Karpas-422 (cell line): ENCODE measurements around the gene MUC2. TPM values are rescaled to one million over a fixed set of nuclear protein-coding genes. Genes with fewer than 3 reads are reported as not detected.

Experiments used
- DNase-seq: peaks from one replicate; pipeline ENCODE4 v3.0.0-alpha.2; 2015
- H2AFZ ChIP-seq: fragments of 200-600 bp; sonication (generic); 2 replicates; pipeline ENCODE4 v1.6.1; 2014; ENCODE audit warnings: antibody characterized with exemption, low read length, mixed read lengths
- H3K27ac ChIP-seq: fragments of 200-600 bp; sonication (generic); 2 replicates; pipeline ENCODE4 v1.5.1; 2014; ENCODE audit warnings: mild to moderate bottlenecking, low read length, moderate library complexity
- H3K27me3 ChIP-seq: fragments of 200-600 bp; sonication (generic); 2 replicates; pipeline ENCODE4 v1.6.1; 2014; ENCODE audit warnings: low read length, mixed read lengths
- H3K36me3 ChIP-seq: fragments of 200-600 bp; sonication (generic); 2 replicates; pipeline ENCODE4 v1.6.1; 2014; ENCODE audit warnings: low read length, mixed read lengths; ENCODE audit not compliant: insufficient read depth
- H3K4me1 ChIP-seq: fragments of 200-600 bp; sonication (generic); 2 replicates; pipeline ENCODE4 v1.6.1; 2014; ENCODE audit warnings: mild to moderate bottlenecking, low read length, mixed read lengths
- H3K4me2 ChIP-seq: fragments of 200-600 bp; sonication (generic); 2 replicates; pipeline ENCODE4 v1.6.1; 2014; ENCODE audit warnings: low read length, low read depth, mild to moderate bottlenecking; ENCODE audit not compliant: poor library complexity, severe bottlenecking
- H3K4me3 ChIP-seq: fragments of 200-600 bp; sonication (generic); 2 replicates; pipeline ENCODE4 v1.5.1; 2014; ENCODE audit warnings: mild to moderate bottlenecking, antibody characterized with exemption, low read length, mixed read lengths
- H3K79me2 ChIP-seq: fragments of 200-600 bp; sonication (generic); 2 replicates; pipeline ENCODE4 v1.6.1; 2014; ENCODE audit warnings: mild to moderate bottlenecking, low read length, mixed read lengths
- H3K9ac ChIP-seq: fragments of 200-600 bp; sonication (generic); 2 replicates; pipeline ENCODE4 v1.6.0; 2014; ENCODE audit warnings: low read length
- H3K9me2 ChIP-seq: fragments of 200-600 bp; sonication (generic), shearing (Covaris generic); replicated peaks from 2 replicates; pipeline ENCODE4 v1.6.0; 2014; ENCODE audit warnings: mild to moderate bottlenecking, low read length, moderate library complexity; ENCODE audit not compliant: insufficient read depth
- H3K9me3 ChIP-seq: fragments of 300-700, 200-600 bp; sonication (generic); 2 replicates; pipeline ENCODE4 v1.6.1; 2014; ENCODE audit warnings: low read length, mixed read lengths
- H4K20me1 ChIP-seq: fragments of 200-600 bp; sonication (generic); 2 replicates; pipeline ENCODE4 v1.6.1; 2014; ENCODE audit warnings: mild to moderate bottlenecking, antibody characterized with exemption, low read length, low read depth; ENCODE audit not compliant: insufficient read depth
- total RNA-seq: library from RNA; depleted of rRNA; stranded (reverse); fragments of >200 nt; shearing (Covaris generic); gene quantifications from 2 replicates; pipeline ENCODE4 v1.2.3, GENCODE V29; 2014; ENCODE audit warnings: low replicate concordance

MUC2 gene
- total RNA-seq, 1 experiment from 2014 or later, result not detected

DNA sequence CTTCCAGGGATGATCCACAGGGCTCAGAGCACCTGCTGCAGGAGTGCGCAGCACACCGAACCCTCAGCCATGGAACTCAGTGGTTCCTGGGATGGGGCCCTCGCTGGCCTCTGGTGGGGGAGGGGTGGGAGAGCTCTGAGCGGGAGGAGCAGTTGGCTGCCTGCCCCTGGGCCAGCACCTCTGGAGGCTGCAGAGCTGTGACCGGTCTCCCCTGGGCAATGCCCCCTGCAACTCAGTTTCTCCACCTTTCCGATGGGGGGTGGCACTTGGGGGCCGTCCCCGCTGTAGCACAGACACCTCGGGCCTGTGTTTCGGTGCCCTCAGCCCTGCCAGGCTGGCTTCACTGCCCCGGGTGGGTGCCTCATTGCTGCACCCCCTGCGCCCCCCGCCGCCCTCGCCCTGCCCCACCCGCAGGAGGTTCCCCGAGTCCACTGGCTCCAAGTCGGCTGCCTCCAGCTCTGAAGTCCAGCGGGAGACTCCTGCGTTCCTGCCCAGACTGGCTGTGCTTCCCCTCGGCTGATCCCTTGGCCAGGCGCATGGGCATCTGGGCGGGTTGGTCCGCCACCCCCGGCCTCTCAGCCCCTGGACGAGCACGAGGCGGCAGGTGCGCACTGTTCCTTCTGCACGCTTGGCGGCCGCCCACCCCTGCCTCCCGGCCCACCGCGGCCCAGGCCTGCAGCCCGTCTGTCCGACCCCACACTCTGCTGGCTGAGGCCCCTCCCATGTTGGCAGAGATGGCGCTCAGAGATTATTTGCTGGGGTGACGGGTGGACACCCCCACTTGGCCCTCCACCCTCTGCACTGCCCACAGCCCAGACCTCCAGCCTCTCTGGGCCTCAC, 40.0 kb upstream of the MUC2 start:
- peaks cover 6% of the 10 kb centered on the region; the same call in 1 of the 2 replicates for H4K20me1 ChIP-seq
- H3K4me3 ChIP-seq, result no peak overlapping the region
- H3K27me3 ChIP-seq, result no peaks in the 10 kb centered on the region
- H3K4me2 ChIP-seq, result no peak overlapping the region
- no peaks in the 10 kb centered on the region for H3K79me2 ChIP-seq
- H2AFZ ChIP-seq, result no peak overlapping the region
- H3K27ac ChIP-seq, result no peak overlapping the region
- no peak overlapping the region for H3K9ac ChIP-seq
- no peaks in the 10 kb centered on the region for H3K9me3 ChIP-seq
- DNase-seq, result no peak
- H3K9me2 ChIP-seq, result no peaks in the 10 kb centered on the region
- H3K36me3 ChIP-seq, result no peaks in the 10 kb centered on the region
- H3K4me1 ChIP-seq, result no peaks in the 10 kb centered on the region

GRCh38 chr11:1035577-1036283, 38.9 kb upstream of the MUC2 start:
- H3K36me3 ChIP-seq, result no peaks in the 10 kb centered on the region
- no peak overlapping the region for H3K9ac ChIP-seq
- no peak overlapping the region for H3K4me3 ChIP-seq
- no peaks in the 10 kb centered on the region for H3K79me2 ChIP-seq
- H3K27me3 ChIP-seq, result no peaks in the 10 kb centered on the region
- H2AFZ ChIP-seq, result no peak overlapping the region
- no peaks in the 10 kb centered on the region for H3K9me2 ChIP-seq
- H3K4me2 ChIP-seq, result no peak overlapping the region
- H4K20me1 ChIP-seq, result peaks cover 6% of the 10 kb centered on the region; the same call in 1 of the 2 replicates
- no peaks in the 10 kb centered on the region for H3K4me1 ChIP-seq
- H3K9me3 ChIP-seq, result no peaks in the 10 kb centered on the region
- no peak overlapping the region for H3K27ac ChIP-seq
- no peak for DNase-seq

GRCh38 chr11:1036303-1036923, 38.3 kb upstream of the MUC2 start, which contains the start of gene MUC6:
MUC6 (minus strand) TSS chr11:1036718; CDS start chr11:1036655, 63 bp downstream.
- Histone ChIP-seq H3K4me2 (no peak within 1 kb of the TSS), H3K4me3 (no peak within 1 kb of the TSS), H3K27me3 (no peaks in the 10 kb centered on the region), H3K4me1 (no peaks in the 10 kb centered on the region), H3K36me3 (no peaks in the 10 kb centered on the region), H4K20me1 (peaks cover 6% of the 10 kb centered on the region; the same call in 1 of the 2 replicates), H3K79me2 (no peaks in the 10 kb centered on the region), H2AFZ (no peak within 1 kb of the TSS), H3K9ac (no peak within 1 kb of the TSS), H3K9me3 (no peaks in the 10 kb centered on the region), H3K9me2 (no peaks in the 10 kb centered on the region), H3K27ac (no peak within 1 kb of the TSS)
- DNase-seq, result no peak

DNA sequence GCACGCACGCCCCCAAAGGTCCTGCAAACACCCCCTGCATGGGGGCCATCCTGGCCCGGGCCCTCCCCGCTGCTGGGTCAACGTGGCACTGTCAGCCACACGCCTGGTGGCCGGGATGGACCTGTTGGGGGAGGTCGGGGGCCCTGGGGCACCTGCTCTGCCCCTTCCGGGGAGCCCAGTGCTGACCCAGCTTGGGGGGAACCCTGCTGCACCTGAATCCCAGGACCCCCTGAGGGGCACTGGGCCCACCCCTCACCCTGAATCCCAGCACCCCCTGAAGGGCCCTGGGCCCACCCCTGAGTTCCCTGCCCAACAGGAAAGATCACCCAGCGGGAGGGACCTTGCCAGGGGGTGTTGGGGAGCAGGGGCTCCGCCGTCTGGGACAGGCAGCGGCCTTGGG, 37.7 kb upstream of the MUC2 start:
- Histone ChIP-seq H3K27ac (no peak overlapping the region), H3K27me3 (no peaks in the 10 kb centered on the region), H3K4me2 (no peak overlapping the region), H3K36me3 (no peaks in the 10 kb centered on the region), H3K4me3 (no peak overlapping the region), H3K9me2 (no peaks in the 10 kb centered on the region), H4K20me1 (peaks cover 6% of the 10 kb centered on the region; the same call in 1 of the 2 replicates), H2AFZ (no peak overlapping the region), H3K79me2 (no peaks in the 10 kb centered on the region), H3K4me1 (no peaks in the 10 kb centered on the region), H3K9ac (no peak overlapping the region), H3K9me3 (no peaks in the 10 kb centered on the region)
- no peak for DNase-seq

- Histone ChIP-seq H3K27ac (no peak overlapping the region), H4K20me1 (0 out of 2 replicates have a peak, but pooled peaks cover 3% of the 10 kb centered on the region), H3K9me3 (no peaks in the 10 kb centered on the region), H3K4me3 (no peak overlapping the region), H3K36me3 (no peaks in the 10 kb centered on the region), H3K4me2 (no peak overlapping the region), H3K79me2 (no peaks in the 10 kb centered on the region), H3K9ac (no peak overlapping the region), H2AFZ (no peak overlapping the region), H3K27me3 (no peaks in the 10 kb centered on the region), H3K9me2 (no peaks in the 10 kb centered on the region), H3K4me1 (no peaks in the 10 kb centered on the region)
- DNase-seq, result no peak
Observed at GRCh38 chr11:1037506-1038055, 37.1 kb upstream of the MUC2 start.

DNA sequence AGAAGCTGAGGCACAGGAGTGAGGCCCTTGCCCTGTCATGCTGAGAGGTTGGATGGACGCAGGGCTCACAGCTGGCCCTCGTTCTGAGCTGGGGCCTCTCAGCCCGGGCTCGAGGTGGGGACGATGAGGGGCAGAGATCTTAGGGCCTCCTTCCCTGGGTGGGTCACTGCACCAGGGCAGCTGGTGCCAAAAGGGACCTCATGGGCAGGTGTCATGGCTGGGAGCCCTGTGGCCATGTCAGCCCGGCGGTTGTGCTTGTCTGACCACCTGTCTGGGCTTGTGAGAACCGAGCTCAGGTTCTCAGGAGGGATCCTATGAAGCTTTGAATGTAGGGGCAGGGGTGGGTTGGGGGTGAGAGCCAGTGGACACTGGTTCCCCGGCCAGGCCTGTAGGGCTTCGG, 36.3 kb upstream of the MUC2 start:
- H3K36me3 ChIP-seq, result no peaks in the 10 kb centered on the region
- H3K9me2 ChIP-seq, result no peaks in the 10 kb centered on the region
- H3K9ac ChIP-seq, result no peak overlapping the region
- H3K9me3 ChIP-seq, result no peaks in the 10 kb centered on the region
- no peaks in the 10 kb centered on the region for H3K27me3 ChIP-seq
- H4K20me1 ChIP-seq, result 0 out of 2 replicates have a peak, but pooled peaks cover 3% of the 10 kb centered on the region
- no peaks in the 10 kb centered on the region for H3K79me2 ChIP-seq
- H3K27ac ChIP-seq, result no peak overlapping the region
- no peak overlapping the region for H3K4me2 ChIP-seq
- no peak overlapping the region for H3K4me3 ChIP-seq
- no peak overlapping the region for H2AFZ ChIP-seq
- no peak for DNase-seq
- H3K4me1 ChIP-seq, result no peaks in the 10 kb centered on the region

DNA sequence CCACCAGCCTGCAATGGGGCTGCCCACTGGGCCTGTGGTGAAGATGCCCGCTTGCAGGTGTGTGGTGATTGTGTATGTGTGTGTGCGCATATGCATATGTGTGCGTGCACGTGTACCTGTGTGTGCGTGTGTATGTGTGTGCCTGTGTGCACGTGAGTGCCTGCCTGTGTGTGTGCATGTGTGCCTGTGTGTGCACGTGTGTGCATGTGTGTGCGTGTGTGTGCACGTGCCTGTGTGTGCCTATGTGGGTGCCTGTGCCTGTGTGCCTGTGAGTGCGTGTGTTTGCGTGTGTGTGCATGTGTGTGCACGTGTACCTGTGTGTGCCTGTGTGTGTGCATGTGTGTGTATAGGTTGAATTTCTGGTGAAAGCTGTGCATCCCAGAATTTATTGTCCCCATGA, 35.8 kb upstream of the MUC2 start:
- H3K27ac ChIP-seq, result no peak overlapping the region
- H3K36me3 ChIP-seq, result no peaks in the 10 kb centered on the region
- no peak overlapping the region for H3K4me3 ChIP-seq
- 0 out of 2 replicates have a peak, but pooled peaks cover 3% of the 10 kb centered on the region for H4K20me1 ChIP-seq
- no peaks in the 10 kb centered on the region for H3K4me1 ChIP-seq
- H2AFZ ChIP-seq, result no peak overlapping the region
- DNase-seq, result no peak
- no peaks in the 10 kb centered on the region for H3K79me2 ChIP-seq
- no peaks in the 10 kb centered on the region for H3K9me3 ChIP-seq
- H3K27me3 ChIP-seq, result no peaks in the 10 kb centered on the region
- H3K9me2 ChIP-seq, result no peaks in the 10 kb centered on the region
- H3K4me2 ChIP-seq, result no peak overlapping the region
- no peak overlapping the region for H3K9ac ChIP-seq
